Measurements from ENCODE around the gene PDE4D.

The PDE4D gene

DNA sequence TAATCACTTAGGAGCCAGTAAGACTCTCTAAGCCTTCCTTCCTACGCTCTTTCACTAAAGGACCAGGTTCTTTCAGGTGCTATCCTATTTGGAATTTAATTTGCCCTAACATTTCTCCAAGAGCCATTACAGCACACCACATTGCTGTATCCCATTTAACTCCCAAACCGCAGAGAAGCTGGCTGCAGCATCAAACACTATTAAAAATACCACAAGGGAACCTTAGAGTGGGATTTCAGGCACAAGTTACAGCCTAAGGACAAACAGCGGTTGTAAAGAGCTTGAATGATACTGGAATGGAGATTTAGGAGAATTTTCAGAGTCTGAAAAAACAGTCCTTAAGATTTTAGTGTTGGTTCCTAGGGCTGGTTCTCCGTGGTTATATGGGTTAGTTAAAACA lies 744.3 kb downstream of the PDE4D start:
- no peak for DNase-seq (ENCODE audit: low read depth, low spot score)

DNA sequence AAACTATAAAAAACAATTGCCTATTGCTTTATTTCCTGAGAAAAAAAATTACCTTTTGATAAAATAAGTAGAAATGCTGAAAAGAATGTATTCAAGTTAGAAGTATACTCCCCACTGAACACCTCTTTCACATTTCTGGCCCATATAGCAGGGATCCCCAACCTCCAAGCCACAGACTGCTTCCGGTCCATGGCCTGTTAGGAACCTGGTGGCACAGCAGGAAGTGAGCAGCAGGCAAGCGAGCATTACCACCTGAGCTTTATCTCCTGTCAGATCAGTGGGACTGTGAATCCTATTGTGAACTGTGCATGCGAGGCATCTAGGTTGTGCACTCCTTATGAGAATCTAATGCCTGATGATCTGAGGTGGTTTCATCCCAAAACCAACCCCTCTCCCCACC lies 746.8 kb downstream of the PDE4D start:
- DNase-seq (ENCODE audit: low read depth, low spot score), result no peak

DNA sequence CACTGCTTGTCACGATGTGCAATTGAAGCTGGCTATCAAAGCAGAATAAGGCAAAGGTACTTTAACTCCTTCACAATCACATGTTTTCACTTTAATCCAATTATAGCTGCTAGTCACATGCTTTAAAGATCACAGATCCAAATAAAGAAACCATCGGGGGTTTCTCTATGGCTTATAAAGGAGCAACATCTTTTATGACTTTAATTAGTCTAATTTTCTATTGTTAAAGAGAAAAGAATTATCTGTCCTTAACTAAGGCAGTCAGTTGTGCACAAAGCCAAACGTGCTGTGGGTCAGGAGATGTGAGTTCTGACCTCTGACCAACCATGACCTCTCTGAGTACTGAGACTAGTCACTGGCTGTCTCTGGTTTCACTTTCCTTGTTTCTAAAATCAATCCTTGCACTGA lies 749.6 kb downstream of the PDE4D start:
- DNase-seq (ENCODE audit: low read depth, low spot score), result no peak

- no peak for DNase-seq (ENCODE audit: low read depth, low spot score)
Measured at GRCh38 chr5:59142927-59143326, 750.6 kb downstream of the PDE4D start.

GRCh38 chr5:59142138-59142537 lies 751.4 kb downstream of the PDE4D start:
- DNase-seq (ENCODE audit: low read depth, low spot score), result no peak

- DNase-seq (ENCODE audit: low read depth, low spot score), result no peak
Measured at GRCh38 chr5:59140133-59140532, 753.4 kb downstream of the PDE4D start.

- no peak for DNase-seq (ENCODE audit: low read depth, low spot score)
Measured at GRCh38 chr5:59139695-59140094, 753.8 kb downstream of the PDE4D start.

DNA sequence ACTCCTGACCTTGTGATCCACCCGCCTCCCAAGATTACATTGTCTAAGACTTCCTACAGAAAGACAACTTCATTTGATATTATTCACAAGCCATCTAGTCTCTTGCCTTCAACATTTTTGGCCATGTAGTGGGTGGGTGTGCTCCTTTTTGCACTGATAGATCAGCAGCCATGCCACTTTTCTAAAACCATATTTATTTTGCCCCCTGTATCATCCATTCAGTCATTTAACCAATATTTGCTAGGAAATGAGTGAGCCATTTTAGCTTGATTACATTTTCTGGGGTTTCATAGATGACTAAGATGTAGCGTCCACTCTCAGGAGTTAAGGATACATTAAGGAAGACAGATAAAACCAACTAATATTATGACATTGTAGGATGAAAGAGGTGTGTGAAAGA lies 755.0 kb downstream of the PDE4D start:
- DNase-seq (ENCODE audit: low read depth, low spot score), result no peak

- no peak for DNase-seq (ENCODE audit: low read depth, low spot score)
Measured at GRCh38 chr5:59137846-59138245, 755.7 kb downstream of the PDE4D start.

GRCh38 chr5:59136549-59136948 lies 757.0 kb downstream of the PDE4D start:
- DNase-seq (ENCODE audit: low read depth, low spot score), result no peak

DNA sequence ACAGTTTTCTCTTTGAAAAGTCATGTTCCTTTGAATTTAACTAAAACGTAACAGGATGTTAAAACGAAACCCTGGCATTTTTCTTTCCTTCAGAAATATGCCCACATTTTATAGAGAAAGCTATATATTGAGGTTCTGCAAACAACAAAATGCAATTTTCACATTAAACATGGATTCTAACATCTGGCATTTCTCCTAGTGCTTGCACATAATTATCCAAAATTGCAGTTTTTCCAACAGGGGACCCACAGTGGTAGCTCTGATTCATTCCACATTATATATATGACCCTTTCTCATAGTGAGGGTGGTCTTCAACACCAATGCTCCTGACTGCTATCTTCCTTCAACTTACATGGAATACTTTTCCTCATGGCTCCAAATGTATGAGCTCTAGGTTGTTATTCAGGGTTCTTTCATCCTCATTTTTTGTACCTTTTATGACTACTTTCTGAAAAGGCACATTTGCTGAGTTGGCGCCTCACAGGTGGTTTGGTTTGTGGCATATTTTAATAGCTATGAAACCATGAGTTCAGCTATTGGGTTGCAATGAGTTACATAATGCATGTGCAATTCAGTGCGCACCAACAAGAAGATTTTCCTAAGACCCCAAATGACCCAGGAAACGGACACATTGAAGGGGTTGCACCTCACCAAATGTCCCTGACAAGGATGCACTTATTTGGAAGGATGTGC lies 758.9 kb downstream of the PDE4D start:
- DNase-seq (ENCODE audit: low read depth, low spot score), result no peak

GRCh38 chr5:59133764-59134261 lies 759.7 kb downstream of the PDE4D start:
- no peak for DNase-seq (ENCODE audit: low read depth, low spot score)

GRCh38 chr5:59132131-59132530 lies 761.4 kb downstream of the PDE4D start:
- DNase-seq (ENCODE audit: low read depth, low spot score), result no peak

DNA sequence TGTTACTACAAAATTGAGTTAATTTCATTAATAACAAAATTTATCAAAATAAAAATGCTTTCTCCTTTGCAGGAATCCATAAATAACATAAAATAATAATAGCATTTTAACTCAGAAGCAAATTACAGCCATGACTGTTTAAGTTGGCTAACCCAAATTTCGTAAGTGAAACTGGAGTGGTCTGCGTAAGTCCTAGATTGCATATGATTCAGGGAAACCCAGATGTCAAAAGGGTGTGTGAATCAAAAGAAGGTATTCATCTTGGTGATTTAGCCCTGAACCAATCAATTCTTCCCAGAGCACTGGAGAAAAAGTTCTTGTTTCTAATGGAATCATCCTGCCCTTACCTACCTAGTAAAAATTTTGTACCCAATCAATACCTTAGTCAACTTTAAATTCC lies 763.1 kb downstream of the PDE4D start:
- DNase-seq (ENCODE audit: low read depth, low spot score), result no peak

GRCh38 chr5:59128646-59129290 lies 764.8 kb downstream of the PDE4D start:
- DNase-seq (ENCODE audit: low read depth, low spot score), result no peak

GRCh38 chr5:59126708-59127573 lies 766.6 kb downstream of the PDE4D start:
- no peak for DNase-seq (ENCODE audit: low read depth, low spot score)

GRCh38 chr5:59126016-59126707 lies 767.4 kb downstream of the PDE4D start:
- DNase-seq (ENCODE audit: low read depth, low spot score), result no peak

DNA sequence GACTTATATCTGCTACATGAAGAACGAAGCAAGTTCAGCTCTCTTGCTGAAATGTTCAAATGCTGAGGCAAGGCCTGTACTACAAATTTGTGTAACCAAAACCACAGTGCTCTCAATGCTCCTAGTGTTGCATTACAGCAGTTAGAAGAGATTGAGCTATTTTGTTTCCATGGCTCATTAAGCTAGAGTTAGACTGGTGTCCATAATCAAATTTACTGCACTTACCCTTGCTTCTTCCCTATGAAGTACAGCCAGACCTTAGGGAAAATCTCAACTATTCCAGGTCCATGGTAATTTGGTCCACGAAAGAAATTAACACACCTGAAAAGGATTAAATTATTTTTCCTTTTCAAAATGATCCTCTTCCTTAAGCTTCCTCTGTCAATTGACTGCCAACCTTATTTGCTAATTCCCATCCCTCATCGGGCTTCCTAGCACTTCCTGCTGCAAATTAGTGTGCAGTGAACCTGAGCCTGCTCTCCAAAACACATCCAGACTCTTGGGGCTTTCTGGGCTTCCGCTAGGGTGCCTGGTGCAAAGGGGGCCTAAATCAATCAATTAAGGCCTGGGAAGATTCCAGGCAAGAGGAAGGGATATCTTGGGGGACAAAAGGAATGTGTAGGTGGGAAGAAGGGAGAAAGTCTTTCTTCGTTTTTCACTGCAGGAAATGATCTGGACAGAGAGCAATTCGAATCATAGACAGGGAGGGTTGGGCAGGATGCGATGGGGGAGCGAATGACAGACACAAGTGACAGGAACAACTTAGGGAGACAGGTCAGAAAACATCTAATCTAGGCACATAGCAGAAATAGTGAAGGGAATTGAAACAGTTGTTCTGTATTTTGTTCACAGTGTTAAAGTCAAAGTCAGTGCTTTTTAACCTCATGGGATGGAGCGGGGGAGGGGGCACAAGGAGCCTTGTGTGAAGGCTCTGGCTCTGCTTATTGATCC lies 768.2 kb downstream of the PDE4D start:
- DNase-seq (ENCODE audit: low read depth, low spot score), result no peak

DNA sequence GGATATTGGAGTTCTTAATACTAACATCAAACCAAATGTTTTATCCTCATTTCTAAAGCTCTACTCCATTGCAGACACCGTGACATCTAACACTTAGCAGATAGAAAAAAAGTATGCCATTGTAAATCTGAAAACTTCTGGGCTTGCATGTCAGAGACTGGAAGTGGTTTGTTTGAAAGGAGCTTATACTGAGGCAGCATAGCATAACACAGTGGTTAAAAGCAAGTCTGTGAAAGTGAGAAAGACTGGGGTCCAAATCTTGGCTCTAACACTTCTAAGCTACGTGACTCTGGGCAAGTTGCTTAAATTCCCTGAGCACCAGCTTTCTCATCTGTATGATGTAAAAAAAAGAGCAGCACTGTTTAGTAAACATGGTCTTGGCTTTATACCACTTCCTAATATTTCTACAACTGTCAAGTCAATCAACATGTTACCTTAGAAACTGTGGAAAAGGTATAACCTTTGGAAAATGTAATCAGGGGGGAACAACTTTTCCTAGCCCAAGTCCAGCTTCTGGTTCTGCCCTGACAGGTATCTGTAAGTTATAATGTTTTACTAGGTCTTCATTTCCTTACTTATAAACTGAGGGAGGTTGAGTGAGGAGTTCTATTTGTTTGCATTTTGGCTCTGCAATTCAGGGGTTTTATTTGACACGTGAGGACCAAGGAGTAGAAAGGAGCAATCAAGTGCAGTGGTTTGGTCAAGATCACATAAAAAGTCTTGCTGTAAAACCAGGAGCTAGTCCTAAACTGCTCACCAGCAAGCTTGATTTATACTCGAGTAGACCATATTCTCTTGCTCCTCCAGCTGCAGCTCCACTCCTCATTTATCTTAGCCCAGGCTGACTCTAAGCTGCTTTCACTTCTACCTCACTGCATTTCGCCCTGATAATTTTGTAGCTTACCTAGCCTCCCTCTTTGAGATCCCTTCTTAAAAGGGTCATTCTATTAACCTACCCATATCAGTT lies 769.6 kb downstream of the PDE4D start:
- DNase-seq (ENCODE audit: low read depth, low spot score), result no peak
